ENCODE data around the gene DNER.

GRCh38 chr2:229417916-229418315 is 296.4 kb downstream of the DNER start:
- TF ChIP-seq CTCF (optimal IDR thresholded peaks at IDR 0.05 in 1 of 3, IDR thresholded peaks at IDR 0.05 in 1 of 3, conservative IDR thresholded peaks at IDR 0.05 in 1 of 3; ENCODE audit: extremely low read depth in 1 of 3, insufficient read depth in 2 of 3, low read length in 3 of 3), result no peak
- TF ChIP-seq EZH2 (IDR thresholded peaks at IDR 0.05; ENCODE audit: low read length), result no peak

All from keratinocyte (primary cell).